ENCODE measurements around the gene AIFM1.

The AIFM1 gene

GRCh38 chrX:130114141-130114588, 51.5 kb downstream of the AIFM1 start:
- no peak for TF ChIP-seq CTCF (IDR thresholded peaks at IDR 0.05; ENCODE audit: insufficient read depth, low read depth, low read length, missing control alignments)
- no peak overlapping the region for H3K4me3 ChIP-seq (ENCODE audit: low read depth, low read length)
- DNase-seq (ENCODE audit: low read depth), result peak; percentile 32

GRCh38 chrX:130111220-130112154, 54.2 kb downstream of the AIFM1 start:
- H3K4me3 ChIP-seq (ENCODE audit: low read depth, low read length), result peak overlapping the region; percentile 53
- TF ChIP-seq CTCF (IDR thresholded peaks at IDR 0.05; ENCODE audit: insufficient read depth, low read depth, low read length, missing control alignments), result no peak
- DNase-seq (ENCODE audit: low read depth), result peak; percentile 25

- DNase-seq (ENCODE audit: low read depth), result peak; percentile 75
- TF ChIP-seq CTCF (IDR thresholded peaks at IDR 0.05; ENCODE audit: insufficient read depth, low read depth, low read length, missing control alignments), result no peak
- peak within 1 kb of the TSS; percentile 84 for H3K4me3 ChIP-seq (ENCODE audit: low read depth, low read length)
These were observed 55.0 kb downstream of the AIFM1 start, which contains the start of gene ELF4 for GRCh38 chrX:130110379-130111219. Gene ELF4, minus strand, starts transcription at chrX:130110497. Its CDS starts 29,167 bp downstream, at chrX:130081330.

GRCh38 chrX:130109429-130110378, 55.9 kb downstream of the AIFM1 start:
- peak overlapping the region; percentile 84 for H3K4me3 ChIP-seq (ENCODE audit: low read depth, low read length)
- TF ChIP-seq CTCF (IDR thresholded peaks at IDR 0.05; ENCODE audit: insufficient read depth, low read depth, low read length, missing control alignments), result no peak
- peak; percentile 23 for DNase-seq (ENCODE audit: low read depth)

GRCh38 chrX:130108647-130109428, 56.8 kb downstream of the AIFM1 start:
- peak overlapping the region; percentile 84 for H3K4me3 ChIP-seq (ENCODE audit: low read depth, low read length)
- no peak for TF ChIP-seq CTCF (IDR thresholded peaks at IDR 0.05; ENCODE audit: insufficient read depth, low read depth, low read length, missing control alignments)
- peak; percentile 63 for DNase-seq (ENCODE audit: low read depth)
